Suprapubic skin (tissue), 4 donors: ENCODE measurements around the gene SLC38A6.

Experiments used
- CTCF ChIP-seq, 2 donors: fragments of 200-600 bp in 1 of 2; fragments of 450-650 bp in 1 of 2; sonication (generic) in 1 of 2; IDR thresholded peaks; one replicate each; pipeline ENCODE4 v1.5.1; 2016 to 2019; ENCODE audit warnings: antibody characterized with exemption in 2 of 2, mild to moderate bottlenecking in 1 of 2, moderate library complexity in 1 of 2
- EP300 ChIP-seq: sonication (generic); formaldehyde crosslinking; IDR thresholded peaks from one replicate; pipeline ENCODE4 v1.6.1; 2017; ENCODE audit warnings: antibody characterized with exemption
- POLR2A ChIP-seq, 2 donors: fragments of 450-650 bp; IDR thresholded peaks; one replicate each; pipeline ENCODE4 v1.6.1; 2017; ENCODE audit warnings: antibody characterized with exemption in 2 of 2, mild to moderate bottlenecking in 2 of 2, moderate library complexity in 2 of 2
- POLR2AphosphoS5 ChIP-seq, 3 donors: sonication (generic); formaldehyde crosslinking; IDR thresholded peaks; one replicate each; pipeline ENCODE4 v1.6.1; 2017; ENCODE audit warnings: antibody characterized with exemption in 3 of 3

GRCh38 chr14:61025251-61026223, 44.5 kb downstream of the SLC38A6 start:
- peak; percentile 60 to 82 for TF ChIP-seq CTCF (IDR thresholded peaks at IDR 0.05)
- no peak for TF ChIP-seq POLR2AphosphoS5 (IDR thresholded peaks at IDR 0.05)
- TF ChIP-seq POLR2A (IDR thresholded peaks at IDR 0.05), result no peak
- TF ChIP-seq EP300, result no peak
